Brain microvascular endothelial cell (primary cell): ENCODE results near the gene SLC22A23.

ENCODE experiments used
- DNase-seq: peaks from one replicate; pipeline ENCODE4 v3.0.0-alpha.2; 2020
- H3K27ac ChIP-seq: fragments of 250-450 bp; sonication (Bioruptor Pico); 2 replicates; pipeline ENCODE4 v1.5.1; 2020; ENCODE audit warnings: mild to moderate bottlenecking, moderate library complexity
- H3K27me3 ChIP-seq: fragments of 250-450 bp; sonication (Bioruptor Pico); replicated peaks from 2 replicates; pipeline ENCODE4 v1.5.1; 2020; ENCODE audit warnings: mild to moderate bottlenecking
- H3K36me3 ChIP-seq: fragments of 250-450 bp; sonication (Bioruptor Pico); replicated peaks from 2 replicates; pipeline ENCODE4 v1.5.1; 2020; ENCODE audit warnings: mild to moderate bottlenecking
- H3K4me3 ChIP-seq: 2 replicates; pipeline ENCODE4 v1.5.1; 2011; ENCODE audit warnings: low read depth, mild to moderate bottlenecking, control low read depth, low read length, moderate library complexity
- CTCF ChIP-seq: IDR thresholded peaks from 2 replicates; pipeline ENCODE4 v1.5.1; 2011; ENCODE audit warnings: low read depth, mild to moderate bottlenecking, moderate library complexity, low read length, control low read depth, inconsistent platforms; ENCODE audit errors: missing control alignments
- in situ Hi-C: cut with HindIII; loops from 2 replicates; pipeline ENCODE4 v1.10.0; 2017; ENCODE audit warnings: low sequenced_read_pairs, low pct_ligation_motif_present

SLC22A23 gene

GRCh38 chr6:3421791-3422434 lies 34.9 kb downstream of the SLC22A23 start:
- in situ Hi-C loops: no loop called here

GRCh38 chr6:3421143-3421542 lies 35.7 kb downstream of the SLC22A23 start:
- Histone ChIP-seq H3K27me3 (no peaks in the 10 kb centered on the region), H3K27ac (no peak overlapping the region), H3K36me3 (no peaks in the 10 kb centered on the region), H3K4me3 (no peak overlapping the region)
- in situ Hi-C loops: no loop called here
- TF ChIP-seq CTCF: no peak
- no peak for DNase-seq

More at GRCh38 chr6:3421791-3422434, 34.9 kb downstream of the SLC22A23 start:
- DNase-seq: peak; percentile 80
- Histone ChIP-seq H3K27ac (peak overlapping the region; percentile 69), H3K4me3 (no peak overlapping the region), H3K36me3 (no peaks in the 10 kb centered on the region), H3K27me3 (no peaks in the 10 kb centered on the region)
- TF ChIP-seq CTCF: no peak

- in situ Hi-C loops: no loop called here
- TF ChIP-seq CTCF: no peak
- Histone ChIP-seq H3K27me3 (no peaks in the 10 kb centered on the region), H3K36me3 (no peaks in the 10 kb centered on the region), H3K4me3 (no peak overlapping the region), H3K27ac (peak overlapping the region; percentile 56)
- DNase-seq: peak; percentile 84
Observed at GRCh38 chr6:3419624-3420272, 37.1 kb downstream of the SLC22A23 start.

GRCh38 chr6:3418496-3419060 lies 38.3 kb downstream of the SLC22A23 start:
- H3K36me3 ChIP-seq: no peaks in the 10 kb centered on the region
- no peak for TF ChIP-seq CTCF
- no peaks in the 10 kb centered on the region for H3K27me3 ChIP-seq
- H3K27ac ChIP-seq: no peak overlapping the region
- no peak for DNase-seq
- in situ Hi-C loops: no loop called here
- no peak overlapping the region for H3K4me3 ChIP-seq

GRCh38 chr6:3417473-3417872 lies 39.4 kb downstream of the SLC22A23 start:
- in situ Hi-C loops: no loop called here
- H3K27ac ChIP-seq: no peak overlapping the region
- DNase-seq: no peak
- no peaks in the 10 kb centered on the region for H3K36me3 ChIP-seq
- H3K4me3 ChIP-seq: no peak overlapping the region
- H3K27me3 ChIP-seq: no peaks in the 10 kb centered on the region
- TF ChIP-seq CTCF: no peak
